ENCODE measurements around the gene CDK9.
"Not testable (repeated sequence)": the region's sequence is repeated elsewhere in the genome, so short reads cannot be mapped to it uniquely, and the experiment has no call there.

CDK9 gene

DNA sequence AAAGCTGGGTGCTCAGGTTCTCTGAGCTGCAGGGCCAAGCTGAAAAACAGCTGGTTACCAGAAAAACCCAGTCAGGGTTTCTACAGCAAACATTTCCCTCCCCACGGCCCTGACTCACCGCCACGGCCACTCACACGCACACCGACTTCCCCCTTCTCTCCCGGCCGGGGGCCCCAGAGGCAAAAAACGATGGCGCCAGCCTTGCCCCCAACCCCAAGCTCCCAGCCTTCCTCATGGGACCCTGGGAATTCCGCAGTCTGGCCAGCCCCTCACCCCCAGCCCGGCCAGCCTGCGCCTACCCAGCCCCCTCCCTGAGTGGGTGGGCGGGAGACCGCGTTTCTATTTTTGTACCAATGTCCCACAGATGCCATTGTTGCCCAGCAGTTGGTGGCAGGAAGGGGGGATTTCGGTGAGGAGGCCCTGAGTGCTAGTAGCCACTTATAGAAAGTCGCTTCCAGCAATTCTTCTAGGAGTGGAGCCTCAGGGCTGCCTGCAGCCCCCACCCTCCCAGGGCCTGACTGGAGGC lies 50.2 kb downstream of the CDK9 start:
- no peak overlapping the region for H3K27ac ChIP-seq (ENCODE audit: low read depth, low read length)
- no peaks in the 10 kb centered on the region for H3K36me3 ChIP-seq (ENCODE audit: insufficient read depth, low read length)
- H3K9ac ChIP-seq (ENCODE audit: low read depth, low read length) = no peak overlapping the region
- no peaks in the 10 kb centered on the region for H3K9me3 ChIP-seq (ENCODE audit: insufficient read depth, low read depth, low read length)
- H3K4me1 ChIP-seq (ENCODE audit: insufficient read depth, low read length) = peaks cover 3% of the 10 kb centered on the region; the same call in 1 of the 2 replicates
- H3K4me3 ChIP-seq (ENCODE audit: low read length) = no peak overlapping the region
- WGBS = 68% methylated on average over 17 of the region's 17 CpGs
- H3K27me3 ChIP-seq (ENCODE audit: insufficient read depth, low read length) = no peaks in the 10 kb centered on the region

DNA sequence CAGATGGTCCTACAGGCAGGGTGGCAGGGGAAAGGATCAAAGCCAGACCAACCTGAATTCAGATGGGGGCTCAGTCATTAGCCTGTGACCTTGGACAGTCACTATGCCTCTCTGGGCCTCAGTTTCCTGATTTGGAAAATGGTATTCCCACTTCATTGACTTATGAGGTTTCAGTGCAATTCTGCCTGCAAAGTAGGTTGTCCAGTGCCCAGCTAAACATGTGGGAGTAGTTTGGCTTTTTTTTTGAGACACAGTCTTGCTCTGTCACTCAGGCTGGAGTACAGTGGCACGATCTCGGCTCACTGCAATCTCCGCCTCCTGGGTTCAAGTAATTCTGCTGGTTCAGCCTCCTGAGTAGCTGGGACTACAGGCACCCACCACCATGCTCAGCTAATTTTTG lies 50.7 kb downstream of the CDK9 start:
- H3K27ac ChIP-seq (ENCODE audit: low read depth, low read length); H3K27me3 ChIP-seq (ENCODE audit: insufficient read depth, low read length); H3K36me3 ChIP-seq (ENCODE audit: insufficient read depth, low read length); H3K9me3 ChIP-seq (ENCODE audit: insufficient read depth, low read depth, low read length); H3K9ac ChIP-seq (ENCODE audit: low read depth, low read length); H3K4me1 ChIP-seq (ENCODE audit: insufficient read depth, low read length); H3K4me3 ChIP-seq (ENCODE audit: low read length): not testable (repeated sequence)
- 98% methylated on average over 3 of the region's 3 CpGs for WGBS

DNA sequence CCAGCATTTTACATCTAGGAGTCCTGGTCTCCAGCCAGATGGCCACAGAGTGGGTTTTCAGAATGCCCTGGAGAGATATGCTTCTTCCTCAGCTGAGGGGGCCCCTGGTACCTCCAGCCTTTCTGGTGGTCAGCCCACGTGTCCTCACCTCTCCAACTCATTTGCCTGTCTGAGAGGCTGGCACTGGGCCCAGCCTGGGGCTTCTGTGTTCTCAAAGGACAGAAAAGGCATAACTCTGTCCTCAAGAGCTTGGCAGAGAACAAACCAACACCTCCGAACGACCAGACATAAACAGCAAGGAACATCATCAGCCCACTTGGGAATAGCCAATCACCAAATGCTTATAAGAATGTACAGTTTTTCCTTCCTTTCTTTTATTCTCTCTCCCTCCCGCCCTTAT lies 51.5 kb downstream of the CDK9 start:
- no peak overlapping the region for H3K4me3 ChIP-seq (ENCODE audit: low read length)
- no peaks in the 10 kb centered on the region for H3K27me3 ChIP-seq (ENCODE audit: insufficient read depth, low read length)
- H3K4me1 ChIP-seq (ENCODE audit: insufficient read depth, low read length) = peaks cover 3% of the 10 kb centered on the region; the same call in 1 of the 2 replicates
- no peak overlapping the region for H3K27ac ChIP-seq (ENCODE audit: low read depth, low read length)
- no peaks in the 10 kb centered on the region for H3K9me3 ChIP-seq (ENCODE audit: insufficient read depth, low read depth, low read length)
- 87% methylated on average over 4 of the region's 4 CpGs for WGBS
- no peaks in the 10 kb centered on the region for H3K36me3 ChIP-seq (ENCODE audit: insufficient read depth, low read length)
- H3K9ac ChIP-seq (ENCODE audit: low read depth, low read length) = no peak overlapping the region

DNA sequence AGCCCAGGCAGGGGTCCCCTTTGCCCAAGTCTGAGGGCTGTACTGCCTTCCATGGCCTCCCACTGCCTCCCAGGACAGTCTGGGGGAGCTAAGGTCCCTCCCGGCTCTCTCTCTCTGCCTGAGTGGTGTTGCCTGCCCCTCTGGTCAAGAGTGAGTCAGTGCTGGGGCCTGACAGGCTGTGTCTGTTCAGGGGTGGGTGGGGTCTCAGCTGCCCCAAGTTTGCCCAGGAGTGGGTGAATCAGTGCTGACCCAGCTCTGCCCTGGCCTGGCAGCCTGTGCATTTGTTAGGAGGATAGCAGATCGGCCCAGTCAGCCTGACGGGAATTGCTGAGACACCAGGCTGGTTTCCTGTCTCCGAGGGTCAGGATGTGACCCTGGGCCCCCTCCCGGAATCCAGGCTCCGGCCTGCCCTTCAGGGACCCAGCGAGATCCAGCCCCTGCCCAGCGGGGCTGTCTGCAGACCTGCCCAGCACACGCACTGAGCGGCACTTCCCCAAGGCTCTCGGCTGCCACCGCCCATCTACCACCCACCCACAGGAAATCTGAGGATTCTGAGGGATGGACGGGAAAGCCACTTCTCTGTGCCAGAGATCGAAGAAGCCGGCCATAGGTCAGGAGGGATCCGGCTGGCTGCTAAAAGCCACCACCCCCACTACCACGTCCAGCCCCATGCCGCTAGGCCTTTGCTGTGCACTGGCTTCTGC lies 52.7 kb downstream of the CDK9 start:
- Histone ChIP-seq H3K9me3 (ENCODE audit: insufficient read depth, low read depth, low read length) (no peaks in the 10 kb centered on the region), H3K9ac (ENCODE audit: low read depth, low read length) (no peak overlapping the region), H3K36me3 (ENCODE audit: insufficient read depth, low read length) (no peaks in the 10 kb centered on the region), H3K27ac (ENCODE audit: low read depth, low read length) (no peak overlapping the region), H3K4me3 (ENCODE audit: low read length) (no peak overlapping the region), H3K4me1 (ENCODE audit: insufficient read depth, low read length) (peaks cover 3% of the 10 kb centered on the region; the same call in 1 of the 2 replicates), H3K27me3 (ENCODE audit: insufficient read depth, low read length) (no peaks in the 10 kb centered on the region)
- WGBS = 82% methylated on average over 18 of the region's 18 CpGs

All from HUES64 (cell line).